ENCODE measurements around the gene ZSCAN12. TPM values are rescaled to one million over a fixed set of nuclear protein-coding genes. Genes with fewer than 3 reads are reported as not detected.

Gene ZSCAN12
- total RNA-seq, 1 donor, result 10.1 TPM

DNA sequence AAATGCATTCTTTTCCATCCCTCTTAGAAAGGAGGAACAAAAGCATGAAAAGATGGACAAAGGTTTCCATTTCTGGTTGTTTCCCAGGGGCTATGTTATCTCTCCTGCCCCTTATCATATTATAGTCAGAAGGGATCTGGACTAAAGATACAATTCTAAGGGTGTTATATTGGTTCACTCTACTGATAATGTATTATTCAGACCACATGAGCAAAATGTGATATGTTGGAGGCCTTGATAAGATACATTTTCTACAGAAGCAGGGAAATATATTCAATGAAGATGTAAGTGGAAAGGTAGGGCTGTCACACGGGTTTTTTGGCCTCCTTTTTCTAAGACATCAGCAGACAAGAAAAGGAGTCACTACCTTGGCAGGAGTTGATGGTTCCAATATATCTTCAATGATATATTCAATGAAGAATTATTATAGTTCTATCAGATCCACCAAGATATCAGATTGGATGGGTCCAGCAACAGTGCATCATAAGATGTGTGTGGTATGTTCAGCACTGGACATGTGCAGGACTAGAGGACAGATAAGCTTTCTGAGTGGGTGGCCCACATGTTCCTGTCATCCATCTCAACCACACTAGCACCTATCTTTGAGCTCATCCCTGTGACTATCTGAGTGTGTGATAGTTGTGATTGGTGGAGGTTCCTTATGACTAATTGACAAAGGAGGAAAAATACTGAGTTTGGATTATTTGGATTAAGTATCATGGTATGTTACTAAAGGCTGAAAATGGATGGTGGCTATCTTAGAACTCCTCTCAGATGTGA is 55.5 kb downstream of the ZSCAN12 start:
- no peaks in the 10 kb centered on the region for H3K79me2 ChIP-seq (ENCODE audit: insufficient read depth, low read length)

GRCh38 chr6:28340310-28341095 is 59.0 kb downstream of the ZSCAN12 start:
- H3K79me2 ChIP-seq (ENCODE audit: insufficient read depth, low read length), result no peaks in the 10 kb centered on the region
- no peak overlapping the region for H2AFZ ChIP-seq (ENCODE audit: low read length)
- no peak overlapping the region for H3K4me3 ChIP-seq (ENCODE audit: insufficient read depth, low read length)
- no peaks in the 10 kb centered on the region for H4K20me1 ChIP-seq (ENCODE audit: insufficient read depth, low read length)
- peaks cover 9% of the 10 kb centered on the region for H3K4me1 ChIP-seq (ENCODE audit: insufficient read depth, low read length)
- H3K27me3 ChIP-seq (ENCODE audit: insufficient read depth, low read length), result peaks cover 5% of the 10 kb centered on the region
- no peaks in the 10 kb centered on the region for H3K36me3 ChIP-seq (ENCODE audit: insufficient read depth, low read length)
- H3K9me3 ChIP-seq (ENCODE audit: low read depth, low read length), result no peaks in the 10 kb centered on the region
- no peak for TF ChIP-seq CTCF (IDR thresholded peaks at IDR 0.05; ENCODE audit: extremely low read depth, low read depth, low read length)
- no peak for DNase-seq (ENCODE audit: insufficient read length, low spot score, missing footprints)
- no peak overlapping the region for H3K27ac ChIP-seq (ENCODE audit: low read depth, low read length)
- no peak overlapping the region for H3K4me2 ChIP-seq (ENCODE audit: insufficient read depth, low read length)

More for the DNA sequence above, 55.5 kb downstream of the ZSCAN12 start:
- no peaks in the 10 kb centered on the region for H4K20me1 ChIP-seq (ENCODE audit: insufficient read depth, low read length)
- no peak for DNase-seq (ENCODE audit: insufficient read length, low spot score, missing footprints)
- H3K27ac ChIP-seq (ENCODE audit: low read depth, low read length), result no peak overlapping the region
- no peak overlapping the region for H2AFZ ChIP-seq (ENCODE audit: low read length)
- no peaks in the 10 kb centered on the region for H3K9me3 ChIP-seq (ENCODE audit: low read depth, low read length)
- H3K27me3 ChIP-seq (ENCODE audit: insufficient read depth, low read length), result peaks cover 21% of the 10 kb centered on the region
- TF ChIP-seq CTCF (IDR thresholded peaks at IDR 0.05; ENCODE audit: extremely low read depth, low read depth, low read length), result no peak
- H3K4me1 ChIP-seq (ENCODE audit: insufficient read depth, low read length), result no peaks in the 10 kb centered on the region
- H3K4me2 ChIP-seq (ENCODE audit: insufficient read depth, low read length), result no peak overlapping the region
- no peak overlapping the region for H3K4me3 ChIP-seq (ENCODE audit: insufficient read depth, low read length)
- no peaks in the 10 kb centered on the region for H3K36me3 ChIP-seq (ENCODE audit: insufficient read depth, low read length)

- peak overlapping the region; percentile 92 for H2AFZ ChIP-seq (ENCODE audit: low read length)
- no peaks in the 10 kb centered on the region for H4K20me1 ChIP-seq (ENCODE audit: insufficient read depth, low read length)
- DNase-seq (ENCODE audit: insufficient read length, low spot score, missing footprints), result no peak
- no peaks in the 10 kb centered on the region for H3K36me3 ChIP-seq (ENCODE audit: insufficient read depth, low read length)
- no peak overlapping the region for H3K27ac ChIP-seq (ENCODE audit: low read depth, low read length)
- no peaks in the 10 kb centered on the region for H3K79me2 ChIP-seq (ENCODE audit: insufficient read depth, low read length)
- H3K9me3 ChIP-seq (ENCODE audit: low read depth, low read length), result no peaks in the 10 kb centered on the region
- no peak for TF ChIP-seq CTCF (IDR thresholded peaks at IDR 0.05; ENCODE audit: extremely low read depth, low read depth, low read length)
- peak overlapping the region; percentile 99 for H3K4me2 ChIP-seq (ENCODE audit: insufficient read depth, low read length)
- H3K4me1 ChIP-seq (ENCODE audit: insufficient read depth, low read length), result peaks cover 9% of the 10 kb centered on the region
- H3K27me3 ChIP-seq (ENCODE audit: insufficient read depth, low read length), result peaks cover 3% of the 10 kb centered on the region
- no peak overlapping the region for H3K4me3 ChIP-seq (ENCODE audit: insufficient read depth, low read length)
Measured at GRCh38 chr6:28337121-28337520, 62.4 kb downstream of the ZSCAN12 start.

All from osteoblast (primary cell).